ENCODE data around the gene FAM83B. TPM values are rescaled to one million over a fixed set of nuclear protein-coding genes. Genes with fewer than 3 reads are reported as not detected.
"Not testable (repeated sequence)": the region's sequence is repeated elsewhere in the genome, so short reads cannot be mapped to it uniquely, and the experiment has no call there.

The FAM83B gene
- 1.2 TPM for polyA plus RNA-seq (2013, experiment 1 of 4)
- polyA plus RNA-seq (2013, experiment 2 of 4): 1.6 TPM
- polyA plus RNA-seq (2013, experiment 3 of 4): 1.0 TPM
- polyA plus RNA-seq (2013, experiment 4 of 4): 1.2 TPM

- no peaks in the 10 kb centered on the region for H3K9me3 ChIP-seq (ENCODE audit: control insufficient read depth, low read length)
- no peaks in the 10 kb centered on the region for H3K36me3 ChIP-seq (ENCODE audit: control insufficient read depth, insufficient read depth, low read length)
- peak within 1 kb of the TSS; percentile 75 for H3K4me3 ChIP-seq (ENCODE audit: insufficient read depth, low read depth, low read length)
- H3K27ac ChIP-seq (ENCODE audit: insufficient read depth, low read depth, low read length, poor library complexity, severe bottlenecking): no peak within 1 kb of the TSS
- peaks cover 35% of the 10 kb centered on the region for H3K27me3 ChIP-seq (ENCODE audit: control insufficient read depth, insufficient read depth, low read length, poor library complexity, severe bottlenecking)
- 1% methylated on average over 49 to 50 of the region's 50 CpGs for WGBS, 2 experiments
- peaks cover 4% of the 10 kb centered on the region for H3K4me1 ChIP-seq (ENCODE audit: control insufficient read depth, insufficient read depth, low read length)
Observed at GRCh38 chr6:54846243-54846856, at the start of gene FAM83B. Gene FAM83B (plus strand): TSS chr6:54846771. CDS start chr6:54870247, 23,476 bp downstream.

- not testable (repeated sequence) for H3K9me3 ChIP-seq (ENCODE audit: control insufficient read depth, low read length); H3K36me3 ChIP-seq (ENCODE audit: control insufficient read depth, insufficient read depth, low read length); H3K27ac ChIP-seq (ENCODE audit: insufficient read depth, low read depth, low read length, poor library complexity, severe bottlenecking); H3K4me3 ChIP-seq (ENCODE audit: insufficient read depth, low read depth, low read length); H3K4me1 ChIP-seq (ENCODE audit: control insufficient read depth, insufficient read depth, low read length); H3K27me3 ChIP-seq (ENCODE audit: control insufficient read depth, insufficient read depth, low read length, poor library complexity, severe bottlenecking)
Observed at GRCh38 chr6:54796918-54797317, 49.7 kb upstream of the FAM83B start.

GRCh38 chr6:54800050-54800600 lies 46.4 kb upstream of the FAM83B start:
- Histone ChIP-seq H3K4me1 (ENCODE audit: control insufficient read depth, insufficient read depth, low read length) (no peaks in the 10 kb centered on the region), H3K4me3 (ENCODE audit: insufficient read depth, low read depth, low read length) (no peak overlapping the region), H3K9me3 (ENCODE audit: control insufficient read depth, low read length) (no peaks in the 10 kb centered on the region), H3K27me3 (ENCODE audit: control insufficient read depth, insufficient read depth, low read length, poor library complexity, severe bottlenecking) (no peaks in the 10 kb centered on the region), H3K27ac (ENCODE audit: insufficient read depth, low read depth, low read length, poor library complexity, severe bottlenecking) (no peak overlapping the region), H3K36me3 (ENCODE audit: control insufficient read depth, insufficient read depth, low read length) (no peaks in the 10 kb centered on the region)
- 91 to 95% methylated on average over 2 to 4 of the region's 4 CpGs for WGBS, 2 experiments

- no peak overlapping the region for H3K4me3 ChIP-seq (ENCODE audit: insufficient read depth, low read depth, low read length)
- no peaks in the 10 kb centered on the region for H3K9me3 ChIP-seq (ENCODE audit: control insufficient read depth, low read length)
- no peaks in the 10 kb centered on the region for H3K36me3 ChIP-seq (ENCODE audit: control insufficient read depth, insufficient read depth, low read length)
- H3K27me3 ChIP-seq (ENCODE audit: control insufficient read depth, insufficient read depth, low read length, poor library complexity, severe bottlenecking): no peaks in the 10 kb centered on the region
- H3K4me1 ChIP-seq (ENCODE audit: control insufficient read depth, insufficient read depth, low read length): no peaks in the 10 kb centered on the region
- no peak overlapping the region for H3K27ac ChIP-seq (ENCODE audit: insufficient read depth, low read depth, low read length, poor library complexity, severe bottlenecking)
Observed at GRCh38 chr6:54801244-54801643, 45.3 kb upstream of the FAM83B start.

GRCh38 chr6:54801669-54802068 lies 44.9 kb upstream of the FAM83B start:
- no peak overlapping the region for H3K27ac ChIP-seq (ENCODE audit: insufficient read depth, low read depth, low read length, poor library complexity, severe bottlenecking)
- no peaks in the 10 kb centered on the region for H3K27me3 ChIP-seq (ENCODE audit: control insufficient read depth, insufficient read depth, low read length, poor library complexity, severe bottlenecking)
- no peaks in the 10 kb centered on the region for H3K36me3 ChIP-seq (ENCODE audit: control insufficient read depth, insufficient read depth, low read length)
- no peaks in the 10 kb centered on the region for H3K4me1 ChIP-seq (ENCODE audit: control insufficient read depth, insufficient read depth, low read length)
- 100% methylated on average over 1 of the region's 1 CpG; no CpG with 5 or more reads in 1 of the 2 experiments for WGBS, 2 experiments
- no peaks in the 10 kb centered on the region for H3K9me3 ChIP-seq (ENCODE audit: control insufficient read depth, low read length)
- no peak overlapping the region for H3K4me3 ChIP-seq (ENCODE audit: insufficient read depth, low read depth, low read length)

GRCh38 chr6:54802775-54803634 lies 43.6 kb upstream of the FAM83B start:
- 64 to 70% methylated on average over 5 of the region's 5 CpGs for WGBS, 2 experiments
- H3K9me3 ChIP-seq (ENCODE audit: control insufficient read depth, low read length): no peaks in the 10 kb centered on the region
- H3K36me3 ChIP-seq (ENCODE audit: control insufficient read depth, insufficient read depth, low read length): no peaks in the 10 kb centered on the region
- H3K4me1 ChIP-seq (ENCODE audit: control insufficient read depth, insufficient read depth, low read length): no peaks in the 10 kb centered on the region
- H3K27ac ChIP-seq (ENCODE audit: insufficient read depth, low read depth, low read length, poor library complexity, severe bottlenecking): no peak overlapping the region
- no peaks in the 10 kb centered on the region for H3K27me3 ChIP-seq (ENCODE audit: control insufficient read depth, insufficient read depth, low read length, poor library complexity, severe bottlenecking)
- no peak overlapping the region for H3K4me3 ChIP-seq (ENCODE audit: insufficient read depth, low read depth, low read length)

GRCh38 chr6:54805077-54805476 lies 41.5 kb upstream of the FAM83B start:
- Histone ChIP-seq H3K4me1 (ENCODE audit: control insufficient read depth, insufficient read depth, low read length) (no peaks in the 10 kb centered on the region), H3K27ac (ENCODE audit: insufficient read depth, low read depth, low read length, poor library complexity, severe bottlenecking) (no peak overlapping the region), H3K36me3 (ENCODE audit: control insufficient read depth, insufficient read depth, low read length) (no peaks in the 10 kb centered on the region), H3K27me3 (ENCODE audit: control insufficient read depth, insufficient read depth, low read length, poor library complexity, severe bottlenecking) (no peaks in the 10 kb centered on the region), H3K4me3 (ENCODE audit: insufficient read depth, low read depth, low read length) (no peak overlapping the region), H3K9me3 (ENCODE audit: control insufficient read depth, low read length) (no peaks in the 10 kb centered on the region)
- 87 to 100% methylated on average over 1 of the region's 1 CpG for WGBS, 2 experiments

- Histone ChIP-seq H3K27me3 (ENCODE audit: control insufficient read depth, insufficient read depth, low read length, poor library complexity, severe bottlenecking) (no peaks in the 10 kb centered on the region), H3K27ac (ENCODE audit: insufficient read depth, low read depth, low read length, poor library complexity, severe bottlenecking) (no peak overlapping the region), H3K4me1 (ENCODE audit: control insufficient read depth, insufficient read depth, low read length) (no peaks in the 10 kb centered on the region), H3K9me3 (ENCODE audit: control insufficient read depth, low read length) (no peaks in the 10 kb centered on the region), H3K36me3 (ENCODE audit: control insufficient read depth, insufficient read depth, low read length) (no peaks in the 10 kb centered on the region), H3K4me3 (ENCODE audit: insufficient read depth, low read depth, low read length) (no peak overlapping the region)
Observed at GRCh38 chr6:54810147-54810546, 36.4 kb upstream of the FAM83B start.

- H3K27me3 ChIP-seq (ENCODE audit: control insufficient read depth, insufficient read depth, low read length, poor library complexity, severe bottlenecking): no peaks in the 10 kb centered on the region
- H3K4me3 ChIP-seq (ENCODE audit: insufficient read depth, low read depth, low read length): no peak overlapping the region
- no peak overlapping the region for H3K27ac ChIP-seq (ENCODE audit: insufficient read depth, low read depth, low read length, poor library complexity, severe bottlenecking)
- H3K4me1 ChIP-seq (ENCODE audit: control insufficient read depth, insufficient read depth, low read length): no peaks in the 10 kb centered on the region
- no peaks in the 10 kb centered on the region for H3K9me3 ChIP-seq (ENCODE audit: control insufficient read depth, low read length)
- WGBS, 2 experiments: 87 to 96% methylated on average over 2 to 3 of the region's 3 CpGs
- H3K36me3 ChIP-seq (ENCODE audit: control insufficient read depth, insufficient read depth, low read length): no peaks in the 10 kb centered on the region
Observed at GRCh38 chr6:54813892-54814291, 32.7 kb upstream of the FAM83B start.

GRCh38 chr6:54817236-54817635 lies 29.3 kb upstream of the FAM83B start:
- Histone ChIP-seq H3K27ac (ENCODE audit: insufficient read depth, low read depth, low read length, poor library complexity, severe bottlenecking) (no peak overlapping the region), H3K36me3 (ENCODE audit: control insufficient read depth, insufficient read depth, low read length) (no peaks in the 10 kb centered on the region), H3K27me3 (ENCODE audit: control insufficient read depth, insufficient read depth, low read length, poor library complexity, severe bottlenecking) (no peaks in the 10 kb centered on the region), H3K4me3 (ENCODE audit: insufficient read depth, low read depth, low read length) (no peak overlapping the region), H3K9me3 (ENCODE audit: control insufficient read depth, low read length) (no peaks in the 10 kb centered on the region), H3K4me1 (ENCODE audit: control insufficient read depth, insufficient read depth, low read length) (no peaks in the 10 kb centered on the region)
- 92 to 94% methylated on average over 2 of the region's 2 CpGs for WGBS, 2 experiments
